NT2/D1 (cell line): ENCODE results near the gene NLRC4.
A peak's percentile ranks its signal among the peaks of the same experiment; 100 is the strongest.
"Not testable (repeated sequence)": the region's sequence is repeated elsewhere in the genome, so short reads cannot be mapped to it uniquely, and the experiment has no call there.

Experiments used
- DNase-seq: peaks from one replicate; pipeline ENCODE4 v3.0.0-alpha.2; 2011; ENCODE audit warnings: low read depth, low spot score
- H3K27me3 ChIP-seq: 2 replicates; pipeline ENCODE4 v1.6.0; 2011; ENCODE audit warnings: mild to moderate bottlenecking; ENCODE audit not compliant: insufficient read length, insufficient read depth
- H3K36me3 ChIP-seq: 2 replicates; pipeline ENCODE4 v1.6.1; 2011; ENCODE audit warnings: mild to moderate bottlenecking, low read length, mixed read lengths; ENCODE audit not compliant: insufficient read depth, insufficient read length
- H3K4me1 ChIP-seq: 2 replicates; pipeline ENCODE4 v1.5.1; 2011; ENCODE audit not compliant: insufficient read depth, insufficient read length
- H3K4me3 ChIP-seq: 2 replicates; pipeline ENCODE4 v1.5.1; 2011; ENCODE audit warnings: low read depth; ENCODE audit not compliant: insufficient read length
- H3K9ac ChIP-seq: 2 replicates; pipeline ENCODE4 v1.6.0; 2011; ENCODE audit warnings: low read depth; ENCODE audit not compliant: insufficient read length
- H3K9me3 ChIP-seq: 2 replicates; pipeline ENCODE4 v1.5.1; 2011; ENCODE audit warnings: mild to moderate bottlenecking, low read length; ENCODE audit not compliant: insufficient read depth
- SUZ12 ChIP-seq: IDR thresholded peaks from 2 replicates; pipeline ENCODE4 v1.6.1; 2011; ENCODE audit not compliant: insufficient read length, insufficient read depth; ENCODE audit errors: extremely low read depth
- YY1 ChIP-seq: IDR thresholded peaks from 2 replicates; pipeline ENCODE4 v1.6.1; 2011; ENCODE audit not compliant: insufficient read length, insufficient read depth
- ZNF274 ChIP-seq: IDR thresholded peaks from 2 replicates; pipeline ENCODE4 v1.6.1; 2011; ENCODE audit warnings: mild to moderate bottlenecking, low read depth, low read length

Gene NLRC4

DNA sequence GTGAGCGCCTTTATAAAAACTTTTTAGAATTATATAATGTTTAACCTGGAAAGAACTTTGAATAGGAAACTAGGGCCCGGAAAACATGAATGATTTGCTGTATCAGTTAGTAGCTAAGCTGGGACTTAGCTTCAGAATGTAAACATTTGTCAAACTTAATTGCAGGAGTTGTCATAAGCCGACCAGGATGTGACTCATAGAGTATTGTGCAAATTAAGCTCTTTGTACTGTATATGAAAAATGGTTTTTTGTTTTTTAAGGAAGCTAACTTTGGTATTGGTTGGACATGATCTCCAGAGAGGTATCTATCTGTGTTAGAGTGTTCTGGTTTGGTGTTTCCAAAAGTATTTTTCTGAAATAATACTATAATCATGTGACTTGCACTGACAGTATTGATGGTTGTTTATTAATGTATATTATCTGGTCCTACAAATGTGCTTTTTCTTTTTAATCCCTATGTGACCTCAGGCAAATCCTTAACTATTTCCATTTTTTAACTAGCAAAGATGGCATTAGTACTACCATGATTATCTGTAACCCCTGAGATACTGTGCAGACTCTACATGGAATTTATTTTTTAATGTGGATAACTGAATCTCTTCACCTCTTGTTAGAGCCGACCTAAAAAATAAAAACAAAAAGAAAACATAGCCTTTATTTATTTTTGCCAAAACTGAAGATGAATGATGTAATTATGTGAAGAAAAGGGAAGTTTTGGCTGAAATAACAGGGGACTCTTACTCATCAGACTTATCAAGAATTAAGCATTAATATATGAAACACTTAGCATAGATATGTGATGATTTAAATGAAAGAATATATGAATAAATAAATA is 24.7 kb upstream of the NLRC4 start:
- peaks cover 7% of the 10 kb centered on the region; the same call in 1 of the 2 replicates for H3K9me3 ChIP-seq
- H3K9ac ChIP-seq, result no peak overlapping the region
- H3K36me3 ChIP-seq, result peaks cover 3% of the 10 kb centered on the region
- no peak for DNase-seq
- TF ChIP-seq ZNF274 (no peak), SUZ12 (no peak), YY1 (no peak)
- H3K27me3 ChIP-seq, result no peaks in the 10 kb centered on the region
- H3K4me1 ChIP-seq, result no peaks in the 10 kb centered on the region
- H3K4me3 ChIP-seq, result no peak overlapping the region

DNA sequence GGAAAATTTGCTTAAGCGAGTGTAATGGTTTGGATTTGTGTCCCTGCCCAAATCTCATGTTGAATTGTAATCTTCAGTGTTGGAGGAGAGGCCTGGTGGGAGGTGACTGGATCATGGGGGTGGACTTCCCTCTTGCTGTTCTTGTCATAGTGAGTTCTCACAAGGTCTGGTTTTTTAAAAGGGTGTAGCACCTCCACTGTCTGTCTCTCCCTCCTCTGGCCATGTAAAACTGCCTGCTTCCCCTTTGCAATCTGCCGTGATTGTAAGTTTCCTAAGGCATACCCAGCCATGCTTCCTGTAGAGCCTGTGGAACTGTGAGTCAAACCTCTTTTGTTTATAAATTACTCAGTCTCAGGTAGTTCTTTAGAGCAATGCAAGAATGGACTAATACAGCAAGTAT is 19.6 kb upstream of the NLRC4 start:
- no peak for DNase-seq

DNA sequence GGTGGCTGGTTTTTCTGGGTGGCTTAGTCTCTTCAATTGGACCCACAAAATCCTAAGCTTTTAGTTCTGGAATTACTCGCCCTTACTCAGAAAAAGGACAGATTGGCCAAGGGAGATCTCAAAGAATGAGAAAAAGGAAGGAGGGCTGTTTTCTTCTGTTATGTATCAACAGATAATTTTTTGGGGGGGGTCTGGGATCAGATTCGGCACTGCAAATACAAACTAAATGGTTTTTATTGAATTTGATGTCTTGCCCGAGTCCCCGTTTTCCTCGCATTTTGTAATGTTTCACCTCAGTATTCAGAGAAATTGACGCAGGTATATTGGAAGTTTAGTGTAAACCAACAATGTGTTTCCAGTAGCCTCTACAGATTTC is 13.8 kb upstream of the NLRC4 start:
- TF ChIP-seq SUZ12 (no peak), ZNF274 (no peak), YY1 (no peak)
- Histone ChIP-seq H3K9me3 (no peaks in the 10 kb centered on the region), H3K4me1 (no peaks in the 10 kb centered on the region), H3K4me3 (peak overlapping the region; percentile 75), H3K36me3 (peaks cover 6% of the 10 kb centered on the region), H3K27me3 (no peaks in the 10 kb centered on the region), H3K9ac (peak overlapping the region; percentile 89)
- DNase-seq, result no peak

More for the DNA sequence above, 19.6 kb upstream of the NLRC4 start:
- no peaks in the 10 kb centered on the region for H3K27me3 ChIP-seq
- H3K9ac ChIP-seq, result no peak overlapping the region
- H3K36me3 ChIP-seq, result peaks cover 6% of the 10 kb centered on the region
- no peaks in the 10 kb centered on the region for H3K9me3 ChIP-seq
- TF ChIP-seq ZNF274 (no peak), YY1 (no peak), SUZ12 (no peak)
- no peaks in the 10 kb centered on the region for H3K4me1 ChIP-seq
- H3K4me3 ChIP-seq, result no peak overlapping the region

DNA sequence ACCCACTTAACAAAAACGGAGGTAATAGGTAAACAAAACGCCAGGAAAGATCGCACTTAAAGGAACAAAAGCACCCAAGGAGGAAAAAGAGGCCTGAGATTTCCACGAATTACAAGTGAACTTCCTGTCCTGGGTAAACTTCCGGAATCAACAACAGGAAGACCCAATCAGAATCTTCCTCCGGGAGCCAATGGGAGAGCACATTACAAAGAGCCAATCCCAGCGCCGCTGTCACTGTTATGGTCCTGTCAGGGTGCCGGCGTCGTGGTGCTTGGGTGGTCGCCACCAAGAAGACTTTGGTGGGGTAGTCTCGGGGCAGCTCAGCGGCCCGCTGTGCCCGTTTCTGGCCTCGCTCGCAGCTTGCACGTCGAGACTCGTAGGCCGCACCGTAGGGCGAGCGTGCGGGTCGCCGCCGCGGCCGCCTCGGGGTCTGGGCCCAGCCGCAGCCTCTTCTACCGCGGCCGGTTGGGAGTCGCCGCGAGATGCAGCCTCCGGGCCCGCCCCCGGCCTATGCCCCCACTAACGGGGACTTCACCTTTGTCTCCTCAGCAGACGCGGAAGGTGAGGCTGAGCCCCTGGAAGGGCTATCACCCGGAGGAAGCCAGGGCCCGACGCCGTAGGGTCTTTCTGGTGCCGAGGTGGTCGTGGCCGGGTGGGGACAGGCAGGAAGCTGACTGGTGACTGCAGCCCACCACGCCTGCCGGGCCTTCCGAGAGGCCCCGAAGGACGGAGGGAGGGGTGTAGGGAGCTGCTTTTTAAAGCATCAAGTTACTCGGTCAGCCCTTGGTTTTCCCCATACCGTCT is 13.2 kb upstream of the NLRC4 start, which contains the start of gene YIPF4:
TSS of gene YIPF4 (plus strand) at position 231 of the 804 bp plus-strand sequence. CDS start at position 483, 252 bp downstream.
- DNase-seq, result peak; percentile 83
- Histone ChIP-seq H3K9ac (peak within 1 kb of the TSS; percentile 89), H3K4me3 (peak within 1 kb of the TSS; percentile 75), H3K27me3 (no peaks in the 10 kb centered on the region), H3K36me3 (peaks cover 6% of the 10 kb centered on the region), H3K4me1 (no peaks in the 10 kb centered on the region), H3K9me3 (no peaks in the 10 kb centered on the region)
- TF ChIP-seq SUZ12 (no peak), ZNF274 (no peak), YY1 (no peak)

DNA sequence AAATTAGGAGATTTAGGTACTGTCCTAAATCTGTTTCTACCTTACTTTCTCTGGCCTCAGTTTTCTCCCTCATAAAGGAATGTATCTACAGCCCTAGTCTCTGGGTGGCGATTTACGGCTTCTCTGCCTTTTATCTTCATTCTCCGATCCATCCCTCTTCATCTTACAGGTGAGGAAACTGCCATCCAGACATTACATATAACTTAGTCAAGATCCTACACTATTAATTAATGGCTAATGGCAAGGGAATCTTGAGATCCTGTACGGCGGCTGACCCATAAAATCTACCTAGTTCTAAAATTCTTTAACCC is 12.6 kb upstream of the NLRC4 start:
- H3K4me3 ChIP-seq, result peak overlapping the region; percentile 75
- TF ChIP-seq YY1 (no peak), SUZ12 (no peak), ZNF274 (no peak)
- no peaks in the 10 kb centered on the region for H3K27me3 ChIP-seq
- no peak for DNase-seq
- H3K36me3 ChIP-seq, result peaks cover 6% of the 10 kb centered on the region
- H3K9ac ChIP-seq, result no peak overlapping the region
- no peaks in the 10 kb centered on the region for H3K4me1 ChIP-seq
- H3K9me3 ChIP-seq, result no peaks in the 10 kb centered on the region

DNA sequence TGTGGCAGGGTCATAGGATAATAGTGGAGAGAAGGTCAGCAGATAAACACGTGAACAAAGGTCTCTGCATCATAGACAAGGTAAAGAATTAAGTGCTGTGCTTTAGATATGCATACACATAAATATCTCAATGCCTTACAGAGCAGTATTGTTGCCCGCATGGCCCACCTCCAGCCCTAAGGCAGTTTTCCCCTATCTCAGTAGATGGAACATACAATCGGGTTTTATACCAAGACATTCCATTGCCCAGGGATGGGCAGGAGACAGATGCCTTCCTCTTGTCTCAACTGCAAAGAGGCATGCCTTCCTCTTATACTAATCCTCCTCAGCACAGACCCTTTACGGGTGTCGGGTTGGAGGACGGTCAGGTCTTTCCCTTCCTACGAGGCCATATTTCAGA is 11.1 kb upstream of the NLRC4 start:
- H3K9ac ChIP-seq, H3K4me3 ChIP-seq, H3K9me3 ChIP-seq, DNase-seq, H3K4me1 ChIP-seq, H3K27me3 ChIP-seq, H3K36me3 ChIP-seq: not testable (repeated sequence)

DNA sequence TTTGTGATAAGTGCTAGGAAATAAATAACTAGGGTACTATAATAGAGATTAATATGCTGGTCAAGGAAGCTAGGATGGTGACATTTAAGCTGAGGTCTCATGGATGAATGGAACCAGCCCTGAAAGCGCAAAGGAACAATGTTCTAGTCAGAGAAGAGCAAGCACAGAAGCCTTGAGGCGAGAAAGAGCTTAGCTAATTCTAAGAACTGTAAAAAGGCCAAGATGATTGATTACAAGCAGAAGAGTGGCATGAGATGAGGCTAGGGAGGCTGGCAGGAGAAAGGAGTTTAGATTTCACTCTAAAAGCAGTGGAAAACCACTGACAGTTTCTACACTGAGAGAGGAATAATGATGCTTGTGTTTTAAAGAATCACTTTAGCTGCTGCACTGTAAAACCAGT is 9.6 kb upstream of the NLRC4 start:
- H3K36me3 ChIP-seq, result no peaks in the 10 kb centered on the region
- DNase-seq, result no peak
- H3K9me3 ChIP-seq, result no peaks in the 10 kb centered on the region
- TF ChIP-seq YY1 (no peak), SUZ12 (no peak), ZNF274 (no peak)
- no peak overlapping the region for H3K9ac ChIP-seq
- H3K27me3 ChIP-seq, result no peaks in the 10 kb centered on the region
- H3K4me3 ChIP-seq, result no peak overlapping the region
- no peaks in the 10 kb centered on the region for H3K4me1 ChIP-seq
